ENCODE results near the gene IGDCC3. TPM values are rescaled to one million over a fixed set of nuclear protein-coding genes. Genes with fewer than 3 reads are reported as not detected.

Gene IGDCC3
- total and polyA plus RNA-seq, 10 of the 15 experiments (the other 5 are each of a cell fraction or from before 2014, with no cell fraction given), result 0.10 to 0.20 (median 0.15) TPM; not detected in 7

GRCh38 chr15:65396965-65397317, 19.1 kb upstream of the IGDCC3 start:
- Histone ChIP-seq H3K4me3 (no peak overlapping the region), H3K4me1 (ENCODE audit: control insufficient read depth, insufficient read depth, low read length) (no peaks in the 10 kb centered on the region), H3K36me3 (ENCODE audit: control insufficient read depth in 2 of 2, insufficient read depth in 2 of 2, low read length in 1 of 2) (no peaks in the 10 kb centered on the region), H3K79me2 (ENCODE audit: control insufficient read depth, insufficient read depth, low read length) (no peaks in the 10 kb centered on the region), H3K9me3 (replicated peaks; ENCODE audit: control insufficient read depth, insufficient read depth, low read length) (no peaks in the 10 kb centered on the region), H2AFZ (ENCODE audit: control insufficient read depth, low read depth, low read length) (no peak overlapping the region), H3K27me3 (replicated peaks in 1 of 2; ENCODE audit: control insufficient read depth in 2 of 2, insufficient read depth in 2 of 2, low read length in 1 of 2) (peaks cover 4% of the 10 kb centered on the region in 2 experiments), H3K27ac (ENCODE audit: control insufficient read depth, insufficient read depth) (no peak overlapping the region), H3K4me2 (ENCODE audit: control insufficient read depth, insufficient read depth) (no peak overlapping the region), H3K9ac (ENCODE audit: control insufficient read depth, insufficient read depth, low read length) (no peak overlapping the region), H4K20me1 (ENCODE audit: control insufficient read depth, insufficient read depth) (no peaks in the 10 kb centered on the region)
- intact Hi-C loops (cut with micrococcal nuclease; ENCODE audit: unreplicated experiment) (no loop called here), in situ Hi-C loops (cut with MboI) (no loop called here)
- no peak for TF ChIP-seq RB1 (IDR thresholded peaks at IDR 0.05; ENCODE audit: borderline replicate concordance)
- TF ChIP-seq POLR2AphosphoS2 (IDR thresholded peaks at IDR 0.05; ENCODE audit: low read depth, low read length), result no peak
- no peak for TF ChIP-seq CBX3 (IDR thresholded peaks at IDR 0.05; ENCODE audit: borderline replicate concordance, low read depth)
- no peak for TF ChIP-seq HCFC1 (IDR thresholded peaks at IDR 0.05; ENCODE audit: low read length)
- TF ChIP-seq, protein P1, sequence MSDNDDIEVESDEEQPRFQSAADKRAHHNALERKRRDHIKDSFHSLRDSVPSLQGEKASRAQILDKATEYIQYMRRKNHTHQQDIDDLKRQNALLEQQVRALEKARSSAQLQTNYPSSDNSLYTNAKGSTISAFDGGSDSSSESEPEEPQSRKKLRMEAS (IDR thresholded peaks at IDR 0.05; ENCODE audit: low read depth, low read length), result no peak
- ChIA-PET CTCF (no interaction called here), POLR2A (no interaction called here), RAD21 (ENCODE audit: unreplicated experiment) (no interaction called here), SMC1A (ENCODE audit: uncharacterized antibody, unreplicated experiment) (no interaction called here)
- no TSS peak for BruUV-seq (replicated peaks)
- DNase-seq (ENCODE audit: low read depth, low spot score), result no peak
- no peak for FAIRE-seq
- 35% methylated on average over 10 of the region's 10 CpGs for WGBS (ENCODE audit: insufficient coverage, insufficient replicate concordance, low lambda C conversion rate, missing lambda C conversion rate)
- no peak for ATAC-seq

DNA sequence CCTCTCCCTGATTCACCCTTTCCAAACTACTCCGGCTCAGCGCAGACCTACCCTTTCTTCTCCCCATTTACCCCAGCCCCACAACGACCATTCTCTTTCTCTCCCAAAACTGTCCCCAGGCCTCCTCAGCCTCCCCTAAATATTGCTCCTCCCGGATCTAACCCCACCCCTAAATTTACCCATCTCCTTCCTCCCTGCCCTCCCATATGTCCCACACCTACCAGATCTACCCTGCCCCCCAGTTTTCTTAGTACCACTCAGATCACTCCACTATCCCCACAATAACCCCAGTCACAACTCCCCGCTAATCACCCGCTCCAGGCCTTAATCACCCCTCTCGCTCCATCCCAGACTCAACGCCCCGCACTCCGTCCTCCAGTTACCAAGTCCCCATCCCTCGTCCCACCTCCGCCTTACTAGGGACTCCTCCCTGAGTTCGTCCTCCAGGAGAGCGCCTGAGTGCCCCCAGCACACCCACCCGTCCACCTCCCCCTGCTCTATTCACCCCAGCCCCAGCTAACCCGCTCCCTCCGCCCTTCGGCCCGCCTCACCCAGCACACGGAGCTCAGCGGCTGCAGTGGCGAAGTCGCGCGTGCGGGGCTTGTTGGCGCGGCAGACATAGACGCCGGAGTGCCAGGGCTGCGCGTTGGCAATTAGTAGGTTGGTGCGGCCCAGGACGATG, 18.6 kb upstream of the IGDCC3 start:
- Histone ChIP-seq H3K9me3 (replicated peaks; ENCODE audit: control insufficient read depth, insufficient read depth, low read length) (no peaks in the 10 kb centered on the region), H4K20me1 (ENCODE audit: control insufficient read depth, insufficient read depth) (no peaks in the 10 kb centered on the region), H2AFZ (ENCODE audit: control insufficient read depth, low read depth, low read length) (no peak overlapping the region), H3K4me1 (ENCODE audit: control insufficient read depth, insufficient read depth, low read length) (no peaks in the 10 kb centered on the region), H3K27ac (ENCODE audit: control insufficient read depth, insufficient read depth) (no peak overlapping the region), H3K4me2 (ENCODE audit: control insufficient read depth, insufficient read depth) (no peak overlapping the region), H3K4me3 (no peak overlapping the region), H3K9ac (ENCODE audit: control insufficient read depth, insufficient read depth, low read length) (no peak overlapping the region), H3K79me2 (ENCODE audit: control insufficient read depth, insufficient read depth, low read length) (no peaks in the 10 kb centered on the region), H3K27me3 (replicated peaks in 1 of 2; ENCODE audit: control insufficient read depth in 2 of 2, insufficient read depth in 2 of 2, low read length in 1 of 2) (peaks cover 4% of the 10 kb centered on the region in 2 experiments), H3K36me3 (ENCODE audit: control insufficient read depth in 2 of 2, insufficient read depth in 2 of 2, low read length in 1 of 2) (no peaks in the 10 kb centered on the region)
- DNase-seq (ENCODE audit: low read depth, low spot score) (no peak), ATAC-seq (no peak), FAIRE-seq (no peak)
- POLR2A ChIA-PET, result no interaction called here
- no TSS peak for BruUV-seq (replicated peaks)
- RAD21 ChIA-PET (ENCODE audit: unreplicated experiment), result no interaction called here
- CTCF ChIA-PET, result no interaction called here
- in situ Hi-C loops (cut with MboI), result no loop called here
- intact Hi-C loops (cut with micrococcal nuclease; ENCODE audit: unreplicated experiment), result no loop called here
- TF ChIP-seq BHLHE40 (IDR thresholded peaks at IDR 0.05; ENCODE audit: borderline replicate concordance in 1 of 2, low read depth in 2 of 2, low read length in 1 of 2) (no peak), BRCA1 (IDR thresholded peaks at IDR 0.05; ENCODE audit: low read depth, low read length) (no peak), TCF12 (IDR thresholded peaks at IDR 0.05; ENCODE audit: low read depth, low read length) (no peak), HDAC2 (IDR thresholded peaks at IDR 0.05) (no peak), SRF (IDR thresholded peaks at IDR 0.05; ENCODE audit: low read depth in 2 of 2, low read length in 2 of 2) (no peak)
- SMC1A ChIA-PET (ENCODE audit: uncharacterized antibody, unreplicated experiment), result no interaction called here
- 67% methylated on average over 20 of the region's 34 CpGs for WGBS (ENCODE audit: insufficient coverage, insufficient replicate concordance, low lambda C conversion rate, missing lambda C conversion rate)
